Cerebellar nuclear complex (tissue), 1 donor: ENCODE results near the gene AIMP1.

Experiments
- DNase-seq, 2 experiments: peaks; one replicate each; lab custom pipeline; 2025; lab: John Stamatoyannopoulos, UW

The AIMP1 gene

DNA sequence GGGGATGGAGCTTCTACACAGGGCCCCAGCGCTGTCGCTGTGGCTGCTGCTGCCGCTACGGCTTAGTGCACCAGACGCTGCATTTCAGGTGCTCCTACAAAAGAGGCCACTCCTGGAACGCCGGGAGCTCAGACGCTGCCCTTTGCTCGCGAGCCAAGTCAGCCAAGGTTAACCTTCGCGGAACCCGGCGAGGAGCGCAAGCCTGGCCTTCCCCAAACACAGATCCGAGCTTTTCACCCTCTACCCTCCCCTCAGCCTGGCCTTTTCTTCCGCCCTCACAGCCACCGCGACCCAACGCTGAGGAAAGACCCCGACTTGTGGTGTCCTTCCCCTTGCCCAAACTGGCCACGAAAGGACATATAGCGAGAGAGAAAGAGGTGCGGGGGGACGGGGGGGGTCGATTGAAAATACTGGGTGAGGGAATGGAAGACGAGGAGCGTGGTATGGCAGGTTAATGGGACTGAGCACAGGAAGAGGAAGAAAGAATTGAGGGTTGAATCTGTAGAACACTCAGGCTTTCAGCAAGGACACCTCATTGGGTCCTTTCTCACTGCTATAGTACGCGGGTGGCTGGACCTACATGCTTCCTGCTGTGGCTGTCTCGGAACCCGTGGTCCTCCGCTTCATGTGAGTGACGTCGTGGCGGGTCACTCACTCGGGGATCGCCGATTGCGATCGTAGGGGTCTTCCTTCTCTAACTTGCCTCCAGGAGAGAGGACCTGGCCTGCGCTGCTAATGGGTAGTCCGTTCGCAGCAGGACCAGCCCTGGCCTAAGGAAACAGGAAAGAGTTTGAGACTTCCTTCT, at the start of gene AIMP1, which contains the start of gene TBCK:
AIMP1 (plus strand) TSS at position 583 of the 805 bp plus-strand sequence. CDS start 8,460 bp downstream, outside the sequence.
TBCK (minus strand) TSS at position 242 of the 805 bp plus-strand sequence. CDS start 7,249 bp downstream, outside the sequence.
- peak; percentile 71 to 77 for DNase-seq

DNA sequence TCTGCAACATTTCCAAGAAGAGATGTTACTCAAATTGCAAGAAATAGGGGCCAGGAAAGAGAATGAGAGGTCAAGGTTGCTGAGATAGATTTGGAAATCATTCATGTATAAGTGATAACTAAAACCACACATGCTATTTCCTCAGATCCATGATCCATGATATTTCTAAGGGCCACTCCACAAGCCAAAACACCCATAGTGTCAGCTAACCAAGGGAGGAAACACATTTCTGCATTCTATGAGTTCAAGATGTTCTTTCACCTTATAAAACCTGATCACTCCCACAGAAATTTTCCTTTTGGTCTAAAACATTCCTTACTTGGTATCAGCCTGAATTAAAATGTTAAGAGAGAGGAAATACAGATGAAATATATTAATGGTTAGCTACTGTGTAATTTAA, 47.6 kb upstream of the AIMP1 start:
- DNase-seq, result no peak

DNA sequence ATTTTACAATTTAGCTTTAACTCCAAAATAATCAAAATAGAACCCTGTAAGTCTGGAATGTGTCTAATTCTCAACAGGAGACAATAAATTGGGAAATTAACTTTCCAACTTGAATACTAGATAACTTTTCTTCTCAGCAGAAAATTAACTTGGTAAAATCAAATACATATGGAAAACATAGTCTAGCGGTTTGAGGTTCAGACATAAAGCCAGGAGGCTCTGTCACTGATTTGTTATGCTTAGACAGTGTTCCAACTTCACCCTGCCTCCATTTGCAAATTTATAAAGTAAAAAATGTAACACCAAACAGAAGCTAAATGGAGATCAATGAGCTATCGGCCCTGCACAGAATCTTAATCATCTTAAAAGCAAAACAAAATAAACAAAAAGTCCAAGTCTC, 46.6 kb upstream of the AIMP1 start:
- no peak for DNase-seq

DNA sequence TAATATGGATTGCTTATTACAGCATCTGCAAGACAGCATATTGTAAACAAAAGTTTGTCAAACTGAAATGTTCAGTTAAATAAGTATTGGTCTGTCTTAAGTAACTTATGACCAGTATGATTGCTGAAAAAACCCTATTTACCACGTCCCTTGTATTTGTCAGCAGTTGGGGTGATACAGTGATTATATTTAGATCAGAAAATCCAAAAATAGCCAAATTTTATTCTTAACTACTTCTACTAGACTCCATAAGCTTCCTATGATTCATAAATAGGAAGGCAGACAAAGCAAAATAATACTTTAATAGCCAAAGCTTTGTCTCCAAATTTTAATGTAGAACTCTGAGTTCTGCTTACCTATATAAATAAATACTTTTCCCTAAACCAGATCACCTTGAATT, 45.6 kb upstream of the AIMP1 start:
- DNase-seq, result no peak

DNA sequence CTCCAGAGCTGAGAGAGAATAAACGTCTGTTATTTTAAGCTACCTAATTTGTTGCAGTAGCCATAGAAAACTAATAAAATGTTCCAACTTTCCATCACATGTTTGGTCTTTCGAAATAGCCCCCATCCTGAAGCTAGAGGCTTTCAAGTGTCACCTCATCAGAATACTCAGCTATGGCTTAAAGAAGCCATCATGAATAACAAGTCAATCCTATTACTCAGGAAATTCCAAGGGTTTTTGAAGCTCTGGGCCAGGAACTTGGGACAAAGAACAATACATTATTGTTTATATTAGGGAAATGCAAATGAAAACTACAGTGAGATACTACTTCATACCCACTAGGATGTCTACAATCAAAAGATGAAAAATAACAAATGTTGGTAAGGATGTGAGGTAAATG, 42.5 kb upstream of the AIMP1 start:
- no peak for DNase-seq

DNA sequence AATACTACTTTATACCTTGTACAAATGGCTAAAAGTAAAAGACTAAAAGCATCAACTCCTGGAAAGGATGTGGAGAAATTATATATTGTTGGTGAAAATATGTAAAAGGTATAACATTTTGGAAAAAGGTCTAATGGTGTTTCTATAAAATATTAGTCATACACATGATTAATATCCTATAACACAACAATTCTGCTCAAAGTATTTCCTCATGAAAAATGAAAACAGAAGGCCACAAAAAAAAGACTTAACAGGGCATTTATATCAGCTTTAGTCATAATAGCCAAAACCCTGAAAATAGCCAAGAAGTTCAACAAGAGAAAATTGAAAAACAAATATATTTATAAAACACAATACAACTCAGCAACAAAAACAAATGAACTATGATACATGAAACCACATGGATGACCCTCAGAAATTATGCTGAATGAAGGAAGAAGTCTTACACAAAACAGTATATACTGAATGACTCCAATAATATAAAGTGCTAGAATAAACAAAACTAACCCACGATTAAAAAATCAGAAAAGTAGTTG, 39.1 kb upstream of the AIMP1 start:
- DNase-seq, result no peak

DNA sequence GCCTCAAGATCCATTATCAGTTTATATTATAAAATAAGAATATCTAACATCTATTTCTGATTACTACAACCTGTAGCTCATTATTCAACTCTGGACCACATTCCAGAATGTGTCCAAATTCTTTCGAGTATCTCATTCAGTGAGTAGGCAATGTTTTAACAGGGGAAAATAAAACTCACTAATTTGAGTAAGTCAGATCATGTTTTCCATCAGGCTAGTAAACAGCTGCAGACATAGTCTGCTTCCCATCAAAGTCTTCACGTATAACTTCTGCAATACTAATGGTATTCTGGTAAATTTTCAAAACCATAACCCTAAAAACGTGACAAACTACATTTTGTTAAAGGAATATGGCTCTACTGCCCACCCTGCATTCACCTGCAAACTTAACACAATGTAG, 32.1 kb upstream of the AIMP1 start:
- DNase-seq, result no peak

DNA sequence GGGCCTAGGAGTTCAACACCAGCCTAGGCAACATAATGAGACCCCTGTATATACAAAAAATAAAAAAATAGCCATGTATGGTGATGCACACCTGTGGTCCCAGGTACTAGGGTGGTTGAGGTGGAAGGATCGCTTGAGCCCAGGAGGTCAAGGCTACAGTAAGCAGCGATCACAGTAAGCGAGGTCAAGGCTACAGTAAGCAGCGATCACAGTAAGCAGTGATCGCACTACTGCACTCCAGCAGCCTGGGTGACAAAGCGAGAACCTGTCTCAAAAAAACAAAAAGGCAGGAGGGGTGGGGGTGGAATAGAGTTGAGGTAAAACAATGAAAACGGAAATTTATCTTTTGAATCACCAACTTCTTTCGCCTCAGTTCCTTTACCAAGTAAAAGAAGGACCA, 29.7 kb upstream of the AIMP1 start:
- DNase-seq, result no peak

DNA sequence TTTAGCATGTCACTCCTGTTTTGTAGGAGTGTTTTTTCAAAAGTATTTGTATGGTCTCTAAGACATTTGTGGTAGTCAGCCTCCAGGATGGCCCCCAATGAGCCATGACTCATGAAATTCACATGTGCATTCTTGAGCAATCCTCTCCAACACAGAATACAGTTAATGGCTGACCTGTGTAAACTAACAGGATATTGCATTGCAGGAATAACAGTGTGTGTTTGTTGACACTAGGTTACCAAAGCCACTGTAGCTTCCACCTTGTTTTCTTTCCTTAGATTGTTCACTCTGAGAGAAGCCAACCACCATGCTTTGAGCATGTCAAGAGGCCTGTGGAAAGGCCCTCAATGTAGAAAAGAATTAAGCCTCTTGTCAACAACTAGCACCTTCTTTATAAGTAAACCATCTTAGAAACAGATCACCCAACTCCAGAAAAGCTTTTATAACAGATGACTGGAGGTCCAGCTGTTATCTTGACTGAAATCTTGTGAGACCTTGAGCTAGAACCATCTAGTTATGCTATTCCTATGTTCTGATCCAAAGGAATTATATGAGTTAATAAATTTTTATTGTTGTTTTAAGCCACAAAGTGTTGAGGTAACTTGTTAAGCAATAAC, 28.9 kb upstream of the AIMP1 start:
- no peak for DNase-seq

DNA sequence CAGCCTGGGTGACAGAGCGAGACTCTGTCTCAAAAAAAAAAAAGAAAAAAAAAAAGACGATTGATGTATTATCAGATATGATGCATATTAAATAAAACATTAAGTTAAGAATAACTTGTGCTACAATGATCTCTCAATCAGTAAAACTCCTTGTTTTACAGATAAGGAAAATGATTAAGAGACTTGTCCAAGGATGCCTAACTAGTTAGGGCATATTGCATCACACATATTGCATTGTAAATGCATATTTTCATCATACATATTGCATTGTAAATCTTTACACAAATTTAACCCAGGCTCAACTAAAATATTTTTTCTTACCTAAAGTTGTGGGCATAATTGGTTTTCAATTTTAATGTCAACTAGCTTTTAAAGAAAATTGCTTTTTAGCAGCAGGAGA, 26.6 kb upstream of the AIMP1 start:
- DNase-seq, result no peak

DNA sequence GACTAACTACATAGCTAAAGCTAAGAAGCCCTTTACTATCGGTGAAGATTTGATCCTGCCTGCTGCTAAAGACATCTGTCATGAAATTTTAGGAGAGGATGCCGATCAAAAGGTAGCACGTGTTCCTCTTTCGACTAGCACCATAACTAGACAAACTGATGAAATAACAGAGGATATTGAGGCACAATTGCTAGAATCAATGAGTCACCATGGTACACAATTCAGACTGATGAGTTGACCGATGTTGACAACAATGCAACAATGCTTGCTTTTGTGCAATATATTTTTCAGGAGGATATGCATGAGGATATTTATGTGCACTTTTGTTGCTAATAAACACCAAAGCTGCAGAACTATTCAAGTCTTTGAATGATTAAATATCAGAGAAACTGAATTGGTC, 24.7 kb upstream of the AIMP1 start:
- no peak for DNase-seq

DNA sequence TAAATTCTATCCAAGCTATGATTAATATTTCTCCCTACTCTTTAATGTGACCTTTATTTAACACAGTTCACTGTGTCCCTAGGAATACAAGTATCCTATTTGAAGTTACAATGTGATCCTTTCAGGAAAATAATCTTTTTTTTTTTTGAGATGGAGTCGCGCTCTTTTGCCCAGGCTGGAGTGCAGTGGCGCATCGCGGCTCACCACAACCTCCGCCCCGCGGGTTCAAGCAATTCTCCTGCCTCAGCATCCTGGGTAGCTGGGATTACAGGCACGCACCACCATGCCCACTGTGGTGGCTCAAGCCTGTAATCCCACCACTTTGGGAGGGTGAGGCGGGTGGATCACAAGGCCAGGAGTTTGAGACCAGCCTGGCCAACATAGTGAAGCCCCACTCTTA, 22.3 kb upstream of the AIMP1 start:
- no peak for DNase-seq

DNA sequence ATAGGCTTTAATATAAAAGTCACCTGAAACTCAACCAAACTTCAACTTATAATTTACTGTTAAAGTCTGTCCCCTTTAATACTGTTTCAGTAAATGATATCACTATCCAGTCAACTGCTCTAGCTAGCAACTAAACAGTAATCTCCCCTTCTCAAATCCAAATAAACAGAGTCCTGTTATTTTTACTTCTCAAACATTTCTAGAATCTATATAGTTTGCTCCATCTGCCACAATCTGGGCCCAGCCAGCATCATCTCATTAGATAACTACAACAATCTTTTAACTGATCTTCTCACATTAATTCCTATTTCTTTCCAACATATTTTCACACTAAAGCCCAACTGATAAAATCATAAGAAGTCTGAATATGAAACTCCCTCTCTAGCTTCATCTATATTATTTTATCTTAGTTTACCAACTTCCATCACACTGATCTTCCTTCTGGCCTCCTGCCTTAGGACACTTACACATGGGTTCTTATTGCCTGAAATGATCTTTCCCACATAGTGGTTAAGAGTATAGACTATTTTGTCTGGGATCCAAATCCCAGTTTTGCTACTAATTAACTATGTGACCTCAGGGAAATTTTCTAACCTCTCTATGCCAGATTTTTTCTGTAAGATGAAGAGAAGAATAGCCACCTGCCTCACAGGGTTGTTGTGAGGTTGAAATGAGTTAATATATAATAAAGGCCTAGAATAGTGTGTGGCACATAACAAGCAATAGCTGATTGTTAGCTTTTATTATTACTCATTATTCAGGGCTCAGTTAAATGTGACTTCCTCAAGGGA, 18.9 kb upstream of the AIMP1 start:
- DNase-seq, result no peak

DNA sequence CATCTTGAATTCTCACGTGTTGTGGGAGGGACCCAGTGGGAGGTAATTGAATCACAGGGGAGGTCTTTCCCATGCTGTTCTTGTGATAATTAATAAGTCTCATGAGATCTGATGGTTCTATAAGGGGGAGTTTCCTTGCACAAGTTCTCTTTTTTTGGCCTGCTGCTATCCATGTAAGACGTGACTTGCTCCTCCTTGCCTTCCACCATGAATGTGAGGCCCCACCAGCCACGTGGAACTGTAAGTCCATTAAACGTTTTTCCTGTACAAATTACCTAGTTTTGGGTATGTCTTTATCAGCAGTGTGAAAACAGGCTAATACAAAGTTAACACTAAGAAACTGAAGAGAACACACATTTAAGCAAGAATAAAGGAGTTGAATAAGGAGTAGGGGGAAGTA, 16.4 kb upstream of the AIMP1 start:
- DNase-seq, result no peak

DNA sequence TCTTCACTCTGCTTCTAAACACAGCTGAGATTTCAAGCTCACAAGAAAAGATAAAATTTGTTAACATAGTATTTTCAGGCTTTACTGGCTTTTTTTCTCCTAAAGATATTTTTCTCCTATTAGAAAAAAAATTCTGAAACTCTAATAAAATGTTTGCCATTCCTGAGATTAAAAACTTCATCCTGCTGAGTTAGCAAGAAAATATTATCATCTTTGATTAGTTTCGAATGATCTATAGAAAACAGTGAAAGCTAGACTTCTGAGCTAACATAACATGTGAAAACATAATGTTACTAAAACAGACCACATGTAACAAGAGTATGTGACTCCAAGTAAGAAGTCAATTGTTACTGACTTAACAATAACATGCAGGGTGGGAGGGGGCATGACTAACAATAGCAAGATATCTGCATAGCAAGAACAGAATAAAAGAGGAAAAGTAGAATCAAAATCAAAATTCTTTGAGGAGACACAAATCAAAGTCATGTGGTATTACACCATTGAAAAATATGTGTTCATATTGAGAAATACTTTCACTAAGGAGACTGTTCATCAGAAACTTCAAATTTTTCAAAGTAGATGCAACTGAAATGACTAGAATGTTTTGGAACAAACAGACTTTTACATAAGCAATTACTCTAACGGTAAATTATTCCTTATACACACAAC, 14.8 kb upstream of the AIMP1 start:
- DNase-seq, result no peak

DNA sequence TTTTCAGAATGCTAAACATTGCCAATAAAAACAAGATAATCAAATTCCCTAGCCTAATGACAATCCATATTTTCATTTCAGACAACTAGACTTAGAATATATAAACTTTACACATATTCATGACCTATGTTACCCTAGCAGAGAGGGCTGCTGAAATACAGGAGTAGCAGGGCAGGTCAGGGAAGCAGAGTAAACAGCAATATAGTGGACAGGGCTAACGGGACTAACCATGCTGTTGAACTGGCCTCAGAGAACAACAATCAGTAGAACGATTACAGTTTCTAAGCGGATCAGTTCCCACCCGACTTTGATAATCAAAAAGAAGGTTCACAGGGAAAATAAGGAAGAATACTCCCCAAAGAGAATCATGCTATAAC, 14.3 kb upstream of the AIMP1 start:
- DNase-seq, result no peak

DNA sequence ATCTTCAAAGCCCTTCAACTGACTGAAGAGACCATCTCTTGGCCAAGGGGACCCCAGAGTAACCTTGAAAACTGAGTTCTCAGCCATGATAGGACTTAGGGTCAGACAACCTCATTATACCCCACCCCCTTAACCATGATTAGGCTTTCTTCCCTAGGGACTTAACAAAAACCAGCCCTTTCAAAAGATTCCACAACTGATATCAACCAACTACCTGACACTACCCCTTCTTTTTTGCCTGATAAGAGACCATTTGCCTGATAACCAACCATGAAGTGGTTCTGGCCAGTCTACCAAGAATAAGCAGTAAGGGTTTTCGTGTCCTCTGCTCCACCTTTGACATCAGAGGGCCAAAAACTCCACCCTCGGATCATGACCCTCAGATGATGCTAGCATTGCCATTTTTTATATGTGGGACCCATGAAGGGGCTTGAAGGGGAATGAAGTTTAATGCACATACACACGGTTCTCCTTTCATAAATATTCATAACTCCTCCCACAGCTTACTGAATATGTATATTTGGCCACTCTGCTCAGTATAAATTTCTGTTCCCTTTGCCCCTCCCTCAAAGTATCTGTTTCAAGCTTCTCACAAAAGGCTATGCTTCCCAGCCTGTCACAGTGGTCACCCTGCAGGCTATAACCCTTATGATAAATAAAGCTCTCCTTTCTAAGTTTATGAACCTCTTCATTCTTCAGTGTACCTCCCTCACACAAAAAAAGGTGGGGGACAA, 12.6 kb upstream of the AIMP1 start:
- no peak for DNase-seq

DNA sequence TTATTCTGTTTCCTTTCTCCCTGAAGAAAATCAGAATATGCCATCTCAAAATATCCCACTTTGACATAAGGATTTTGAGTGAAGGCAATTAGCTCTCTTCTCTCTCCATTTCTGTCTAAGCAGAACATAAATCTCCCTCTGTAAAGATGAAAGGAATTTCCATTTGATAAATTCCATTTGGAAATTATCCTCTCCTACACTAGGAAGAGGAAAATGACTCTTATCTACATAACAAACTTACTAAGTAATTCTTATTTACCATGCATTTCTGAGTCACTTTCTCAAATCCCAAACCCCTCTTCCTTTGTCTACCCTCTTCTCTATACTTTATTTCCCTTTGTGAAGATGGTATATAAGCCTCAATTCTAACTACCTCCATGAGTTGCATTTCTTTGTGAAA, 11.7 kb upstream of the AIMP1 start:
- no peak for DNase-seq

DNA sequence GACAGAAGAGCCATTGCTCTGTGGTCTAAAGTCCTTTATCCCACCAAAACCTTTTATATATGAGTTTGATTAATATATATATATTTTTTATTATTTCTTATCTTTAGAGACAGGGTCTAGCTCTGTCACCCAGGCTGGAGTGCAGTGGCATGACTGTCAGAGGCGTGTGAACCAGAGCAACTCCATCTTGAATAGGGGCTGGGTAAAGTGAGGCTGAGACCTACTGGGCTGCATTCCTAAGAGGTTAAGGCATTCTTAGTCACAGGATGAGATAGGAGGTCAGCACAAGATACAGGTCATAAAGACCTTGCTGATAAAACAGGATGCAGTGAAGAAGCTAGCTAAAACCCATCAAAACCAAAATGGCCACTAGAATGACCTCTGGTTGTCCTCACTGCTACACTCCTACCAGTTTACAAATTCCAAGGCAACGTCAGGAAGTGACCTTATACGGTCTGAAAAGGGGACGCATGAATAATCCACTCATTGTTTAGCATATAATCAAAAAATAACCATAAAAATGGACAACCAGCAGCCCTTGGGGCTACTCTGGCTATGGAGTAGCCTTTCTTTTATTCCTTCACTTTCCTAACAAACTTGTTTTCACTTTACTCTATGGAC, 10.8 kb upstream of the AIMP1 start:
- no peak for DNase-seq

DNA sequence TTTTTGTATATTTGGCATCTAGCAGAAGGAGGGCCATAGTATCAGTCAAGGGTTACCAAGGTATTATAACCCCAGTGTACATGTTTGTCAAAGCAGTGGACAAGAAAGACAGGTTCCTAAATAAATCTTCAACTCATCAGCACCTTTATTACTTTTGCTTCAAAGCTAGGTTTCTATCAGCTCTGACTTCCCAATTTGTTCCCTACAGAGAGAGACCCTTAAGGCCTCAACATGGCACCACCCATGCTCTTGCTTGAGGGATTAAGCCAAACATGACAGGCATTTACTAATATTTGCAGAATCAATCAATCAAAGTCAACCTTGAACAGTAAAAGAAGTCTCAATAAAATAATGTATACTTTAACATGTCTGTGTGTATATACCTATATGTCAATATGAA, 9.8 kb upstream of the AIMP1 start:
- no peak for DNase-seq

DNA sequence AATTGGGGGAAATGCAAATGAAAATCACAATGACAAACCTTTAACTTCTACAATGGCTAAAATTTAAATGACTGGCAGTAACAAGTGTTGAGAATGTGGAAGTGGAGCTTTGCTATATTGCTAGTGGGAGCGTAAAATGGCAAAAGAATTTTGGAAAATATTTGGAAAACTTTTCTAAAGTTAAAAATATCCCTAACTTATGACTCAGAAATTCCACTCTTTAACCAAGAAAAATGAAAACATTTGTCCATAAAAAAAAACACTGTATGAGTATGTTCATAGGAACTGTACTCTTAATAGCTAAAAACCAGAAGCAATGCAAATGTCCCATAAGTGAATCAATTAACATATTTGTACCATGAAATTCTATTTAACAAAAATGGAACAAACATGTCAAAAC, 4.0 kb upstream of the AIMP1 start:
- DNase-seq, result no peak
